Ascending aorta (tissue), 2 donors: ENCODE results near the gene ILF2. TPM values are rescaled to one million over a fixed set of nuclear protein-coding genes. Genes with fewer than 3 reads are reported as not detected.

Experiments used
- DNase-seq, 2 donors: peaks; one replicate each; pipeline ENCODE4 v3.0.0-alpha.2; 2019; ENCODE audit warnings: low spot score in 2 of 2
- H3K27ac ChIP-seq, 2 donors: fragments of 200-600 bp; sonication (generic); one replicate each; pipeline ENCODE4 v1.5.1; 2016 to 2017; ENCODE audit warnings: mild to moderate bottlenecking in 1 of 2
- H3K27me3 ChIP-seq: fragments of 200-600 bp; sonication (generic); one replicate; pipeline ENCODE4 v1.5.1; 2017
- H3K36me3 ChIP-seq, 2 donors: fragments of 200-600 bp; sonication (generic); one replicate each; pipeline ENCODE4 v1.5.1; 2016
- H3K4me1 ChIP-seq, 2 donors: fragments of 200-600 bp; sonication (generic); one replicate each; pipeline ENCODE4 v1.5.1; 2016 to 2017; ENCODE audit warnings: mild to moderate bottlenecking in 1 of 2
- H3K4me3 ChIP-seq, 2 donors: fragments of 200-600 bp; sonication (generic); one replicate each; pipeline ENCODE4 v1.5.1; 2016 to 2017; ENCODE audit warnings: mild to moderate bottlenecking in 1 of 2
- H3K9me3 ChIP-seq, 2 donors: fragments of 200-600 bp; sonication (generic); one replicate each; pipeline ENCODE4 v1.5.1; 2016
- CTCF ChIP-seq, 3 experiments: fragments of 200-600 bp in 2 of 3; fragments of 450-650 bp in 1 of 3; sonication (generic) in 2 of 3; IDR thresholded peaks; one replicate each; pipeline ENCODE4 v1.5.1; 2016 to 2019; ENCODE audit warnings: antibody characterized with exemption in 3 of 3, mild to moderate bottlenecking in 1 of 3, moderate library complexity in 1 of 3
- intact Hi-C: fragments of 100-400 bp; cut with DNase I; formaldehyde crosslinking; loops from one replicate; pipeline ENCODE4 v1.15.1; 2023
- total RNA-seq: library from RNA; depleted of rRNA; stranded (reverse); fragments of >200 nt; gene quantifications from one replicate; pipeline ENCODE4 v1.1.0, GENCODE V29; 2016

ILF2 gene
- total RNA-seq, 1 donor from 2014 or later, result 37.5 TPM

GRCh38 chr1:153683854-153684253 lies 13.1 kb upstream of the ILF2 start:
- peaks cover 58 to 69% of the 10 kb centered on the region in 2 donors for H3K36me3 ChIP-seq
- no peak for TF ChIP-seq CTCF (IDR thresholded peaks at IDR 0.05)
- no peaks in the 10 kb centered on the region for H3K27me3 ChIP-seq
- peaks cover 5 to 13% of the 10 kb centered on the region in 2 donors for H3K4me1 ChIP-seq
- no peak overlapping the region for H3K4me3 ChIP-seq
- no peaks in the 10 kb centered on the region for H3K9me3 ChIP-seq
- intact Hi-C loops, result no loop called here
- H3K27ac ChIP-seq, result peak overlapping the region; percentile 48 to 96
- peak in 1 of 2 donors; percentile 82 for DNase-seq

GRCh38 chr1:153682730-153683129 lies 11.9 kb upstream of the ILF2 start:
- Histone ChIP-seq H3K36me3 (peaks cover 47 to 58% of the 10 kb centered on the region in 2 donors), H3K27ac (peak overlapping the region; percentile 24 to 96), H3K4me1 (peaks cover 5 to 17% of the 10 kb centered on the region in 2 donors), H3K27me3 (no peaks in the 10 kb centered on the region), H3K4me3 (no peak overlapping the region), H3K9me3 (no peaks in the 10 kb centered on the region)
- no peak for DNase-seq
- intact Hi-C loops, result no loop called here
- no peak for TF ChIP-seq CTCF (IDR thresholded peaks at IDR 0.05)

- Histone ChIP-seq H3K27me3 (no peaks in the 10 kb centered on the region), H3K36me3 (peaks cover 20 to 31% of the 10 kb centered on the region in 2 donors), H3K4me1 (peaks cover 5 to 17% of the 10 kb centered on the region in 2 donors), H3K9me3 (no peaks in the 10 kb centered on the region), H3K4me3 (peak overlapping the region; percentile 81 to 92), H3K27ac (peak overlapping the region; percentile 88 to 96)
- intact Hi-C loops, result loop anchor here (2.0 kb wide), 1 partner anchor 17 kb away; no protein-coding TSS in a partner anchor
- no peak for TF ChIP-seq CTCF (IDR thresholded peaks at IDR 0.05)
- DNase-seq, result no peak
These were observed 9.3 kb upstream of the ILF2 start for GRCh38 chr1:153680120-153680403.

- DNase-seq, result no peak
- TF ChIP-seq CTCF (IDR thresholded peaks at IDR 0.05), result peak in 2 of 3 experiments; percentile 13 to 32
- no peaks in the 10 kb centered on the region for H3K9me3 ChIP-seq
- intact Hi-C loops, result loop anchor here (2.0 to 5.0 kb wide), 2 partner anchors 17 to 308 kb away; partner anchors contain the start of gene RAB13
- peaks cover 20 to 26% of the 10 kb centered on the region in 2 donors for H3K36me3 ChIP-seq
- peak overlapping the region; percentile 81 to 92 for H3K4me3 ChIP-seq
- H3K27me3 ChIP-seq, result no peaks in the 10 kb centered on the region
- peaks cover 5 to 13% of the 10 kb centered on the region in 2 donors for H3K4me1 ChIP-seq
- peak overlapping the region; percentile 88 to 96 for H3K27ac ChIP-seq
These were observed 8.7 kb upstream of the ILF2 start for GRCh38 chr1:153679337-153680119.

GRCh38 chr1:153678519-153679336 lies 7.9 kb upstream of the ILF2 start, which contains the start of gene NPR1:
Gene NPR1 (plus strand): TSS chr1:153678688. CDS start chr1:153679109, 421 bp downstream.
- H3K27me3 ChIP-seq, result no peaks in the 10 kb centered on the region
- peak in 1 of 2 donors; percentile 89 for DNase-seq
- peaks cover 20 to 24% of the 10 kb centered on the region in 2 donors for H3K36me3 ChIP-seq
- H3K4me3 ChIP-seq, result peak within 1 kb of the TSS; percentile 81 to 92
- H3K27ac ChIP-seq, result peak within 1 kb of the TSS; percentile 88 to 96
- no peaks in the 10 kb centered on the region for H3K9me3 ChIP-seq
- peaks cover 5 to 12% of the 10 kb centered on the region in 2 donors for H3K4me1 ChIP-seq
- intact Hi-C loops, result loop anchor here (1.0 to 5.0 kb wide), 2 partner anchors 71 to 309 kb away; partner anchors contain the start of gene RAB13
- no peak for TF ChIP-seq CTCF (IDR thresholded peaks at IDR 0.05)
